IPS DF 4.7 (cell line): ENCODE measurements around the gene LIPT2.
"Not testable (repeated sequence)": the region's sequence is repeated elsewhere in the genome, so short reads cannot be mapped to it uniquely, and the experiment has no call there.

Source experiments
- DNase-seq: peaks from one replicate; pipeline ENCODE4 v3.0.0-alpha.2; 2013; ENCODE audit warnings: low spot score; ENCODE audit errors: extremely low read depth

The LIPT2 gene

DNA sequence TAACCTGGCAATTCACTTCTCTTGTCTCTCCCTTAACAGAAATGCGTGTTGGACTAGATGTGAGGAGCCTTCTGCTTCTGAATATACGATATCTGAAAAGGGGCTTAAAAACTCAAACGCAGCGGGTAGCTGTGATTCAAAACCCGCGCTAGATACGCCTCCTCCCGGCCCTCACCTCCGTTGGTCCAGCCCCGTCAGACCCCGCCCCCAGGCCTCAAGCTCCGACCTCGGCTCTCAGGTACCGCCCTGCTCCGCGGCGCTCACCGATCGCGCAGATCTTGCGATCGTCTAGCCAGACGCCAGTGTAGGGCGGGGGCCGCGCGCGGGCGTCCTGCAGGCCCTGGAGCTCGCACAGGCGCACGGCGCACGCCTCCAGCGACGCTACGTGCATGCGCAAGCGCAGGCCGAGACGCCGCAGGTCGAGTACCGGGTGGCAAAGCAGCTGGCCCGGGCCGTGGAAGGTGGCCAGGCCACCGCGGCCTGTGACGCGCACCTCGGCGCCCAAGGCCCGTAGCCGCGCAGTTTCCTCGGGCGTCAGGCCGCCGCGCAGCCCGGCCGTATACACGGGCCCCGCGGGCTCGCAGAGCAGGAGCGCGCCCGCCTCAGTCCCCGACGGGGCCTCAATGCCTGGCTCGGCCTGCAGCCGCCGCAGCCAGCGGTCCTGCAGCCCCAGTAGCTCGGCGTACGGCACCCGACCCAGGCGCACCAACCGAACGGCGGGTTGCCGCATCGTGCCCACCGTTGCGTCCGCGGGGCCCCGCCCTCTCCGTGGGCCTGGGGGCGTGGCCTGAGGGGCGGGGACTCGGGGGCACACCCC, at the start of gene LIPT2:
Gene LIPT2, minus strand, starts transcription at position 751 of the 817 bp plus-strand sequence. Its CDS starts 21 bp downstream, at position 730.
- DNase-seq = peak; percentile 79

DNA sequence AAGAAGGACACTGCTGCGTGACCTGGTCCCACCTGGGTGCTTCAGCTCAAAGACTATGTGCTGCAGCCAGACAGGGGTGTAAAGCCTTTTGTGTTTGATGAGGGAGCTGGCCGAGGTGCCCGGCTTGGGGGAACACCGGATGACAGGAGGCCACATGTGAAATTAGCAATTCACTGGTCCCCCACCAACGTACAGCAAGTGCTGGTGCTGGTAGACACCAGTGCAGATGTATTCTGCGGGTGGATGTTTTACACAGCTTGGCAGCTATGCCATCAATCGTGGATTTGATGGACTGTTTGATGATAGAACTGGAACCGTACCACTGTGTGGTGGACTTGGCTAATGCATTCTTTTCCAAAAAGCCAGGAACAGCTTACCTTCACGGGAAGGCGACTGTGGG, 47.9 kb upstream of the LIPT2 start:
- DNase-seq = no peak

DNA sequence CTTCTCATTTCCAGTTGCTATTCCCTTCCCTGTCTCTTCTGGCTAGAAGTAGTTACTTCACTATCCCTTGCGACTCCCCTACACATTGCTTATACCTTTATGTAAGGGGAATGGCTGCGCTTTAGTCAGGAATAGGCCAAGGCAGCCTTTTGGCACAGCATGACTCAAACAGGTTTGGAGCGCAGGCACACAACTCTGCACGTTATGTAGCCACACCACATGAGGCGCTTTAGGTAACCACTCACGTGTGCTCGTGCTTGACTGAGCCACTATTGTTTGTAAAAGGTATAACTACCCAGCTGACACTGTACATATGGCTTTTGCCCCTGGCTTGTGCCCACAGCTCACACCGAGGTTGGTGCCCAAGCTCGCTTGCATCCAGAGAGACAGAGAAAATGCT, 46.7 kb upstream of the LIPT2 start:
- no peak for DNase-seq

DNA sequence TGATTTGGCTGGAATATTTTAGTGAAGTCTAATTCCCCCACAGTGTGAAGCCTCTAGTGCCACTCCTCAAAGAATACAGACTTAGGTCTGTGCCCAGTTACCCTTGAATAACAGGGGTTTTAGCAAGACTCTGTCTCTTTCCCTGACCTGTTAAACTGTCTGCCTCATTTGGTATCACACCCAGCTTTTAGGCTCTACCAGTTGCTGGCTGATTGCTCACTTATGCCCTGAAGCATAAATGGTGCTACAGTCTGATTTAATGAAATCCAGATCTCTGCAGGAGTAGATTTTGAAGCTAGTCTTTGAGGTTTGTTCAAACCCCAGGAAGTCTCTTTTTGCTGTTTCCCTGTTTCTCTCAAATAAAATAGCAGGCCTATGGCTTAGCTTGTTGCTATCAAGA, 45.2 kb upstream of the LIPT2 start:
- DNase-seq = no peak

DNA sequence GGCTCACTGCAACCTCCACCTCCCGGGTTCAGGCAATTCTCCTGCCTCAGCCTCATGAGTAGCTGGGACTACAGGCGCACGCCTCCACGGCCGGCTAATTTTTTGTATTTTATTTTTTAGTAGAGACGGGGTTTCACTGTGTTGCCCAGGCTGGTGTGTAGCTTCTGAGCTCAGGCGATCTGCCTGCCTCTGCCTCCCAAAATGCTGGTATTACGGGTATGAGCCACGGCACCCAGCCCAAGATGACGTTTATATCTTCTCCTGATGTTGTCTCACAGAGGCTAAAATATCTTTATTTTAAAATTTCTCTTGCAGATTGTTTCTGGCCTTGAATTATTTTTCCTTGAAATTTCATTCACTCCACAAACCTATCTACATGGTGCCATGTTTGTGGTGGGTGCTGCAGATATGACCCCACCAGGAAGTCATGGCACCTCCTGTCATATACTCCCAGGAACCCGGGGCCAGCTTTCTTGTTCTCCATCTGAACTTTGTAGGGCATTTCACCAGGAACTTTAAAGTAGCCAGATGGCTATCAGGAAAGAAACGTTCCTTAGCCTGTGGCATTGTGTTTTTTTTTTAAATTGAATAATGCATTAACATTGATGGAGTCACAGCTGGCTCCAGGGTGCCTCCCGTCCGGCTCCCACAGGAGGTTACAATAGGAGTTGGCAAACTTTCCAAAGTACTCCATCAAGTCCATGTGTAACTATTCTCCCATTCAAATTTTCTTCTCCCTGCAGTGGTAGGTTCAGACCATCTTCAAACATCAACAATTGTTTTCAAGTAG, 42.0 kb upstream of the LIPT2 start:
- no peak for DNase-seq

DNA sequence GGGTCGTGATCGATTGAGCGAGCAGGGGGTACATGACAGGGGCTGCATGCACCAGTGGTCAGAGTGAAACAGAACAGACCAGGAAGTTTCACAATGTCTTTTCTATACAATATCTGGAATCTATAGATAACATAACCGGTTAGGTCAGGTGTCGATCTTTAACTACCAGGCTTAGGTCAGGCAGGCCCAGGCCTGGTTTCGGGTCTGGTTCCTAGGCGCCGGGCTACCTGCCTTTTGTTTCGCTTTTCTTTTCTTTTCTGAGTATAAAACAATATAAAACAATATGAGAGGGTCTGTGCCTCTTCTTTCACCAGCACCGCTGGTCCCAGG, 41.4 kb upstream of the LIPT2 start:
- DNase-seq = not testable (repeated sequence)

DNA sequence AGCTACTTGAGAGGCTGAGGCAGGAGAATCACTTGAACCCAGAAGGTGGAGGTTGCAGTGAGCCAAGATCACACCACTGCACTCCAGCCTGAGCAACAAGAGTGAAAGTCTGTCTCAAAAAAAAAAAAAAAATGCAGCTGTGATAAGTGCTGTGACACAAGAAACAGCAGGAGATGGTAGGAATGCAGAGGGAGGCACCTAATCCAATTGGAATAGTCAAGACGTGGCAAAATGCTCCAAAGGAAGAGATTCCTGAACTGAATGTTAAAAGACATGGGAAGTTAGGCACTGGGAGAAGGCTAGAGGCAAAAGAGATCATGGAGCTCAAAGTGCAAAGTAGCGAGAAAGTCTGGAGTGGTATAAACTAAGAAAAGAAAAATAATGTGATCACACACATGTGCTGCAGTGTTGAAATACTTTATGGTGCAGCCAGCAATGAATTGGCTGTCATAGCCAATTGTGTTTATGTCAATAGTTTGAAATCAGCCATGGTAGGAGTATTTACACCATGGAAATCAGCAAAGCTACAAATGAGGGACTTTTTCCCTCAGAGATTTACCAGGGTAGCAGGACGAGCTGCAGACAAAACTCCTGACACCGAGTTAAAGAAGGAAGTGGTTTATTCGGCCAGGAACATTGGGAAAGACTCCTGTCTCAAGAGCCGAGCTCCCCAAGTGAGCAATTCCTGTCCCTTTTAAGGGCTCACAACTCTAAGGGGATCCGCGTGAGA, 40.9 kb upstream of the LIPT2 start:
- no peak for DNase-seq

- DNase-seq = no peak
Measured at GRCh38 chr11:74533421-74533820, 39.9 kb upstream of the LIPT2 start.

DNA sequence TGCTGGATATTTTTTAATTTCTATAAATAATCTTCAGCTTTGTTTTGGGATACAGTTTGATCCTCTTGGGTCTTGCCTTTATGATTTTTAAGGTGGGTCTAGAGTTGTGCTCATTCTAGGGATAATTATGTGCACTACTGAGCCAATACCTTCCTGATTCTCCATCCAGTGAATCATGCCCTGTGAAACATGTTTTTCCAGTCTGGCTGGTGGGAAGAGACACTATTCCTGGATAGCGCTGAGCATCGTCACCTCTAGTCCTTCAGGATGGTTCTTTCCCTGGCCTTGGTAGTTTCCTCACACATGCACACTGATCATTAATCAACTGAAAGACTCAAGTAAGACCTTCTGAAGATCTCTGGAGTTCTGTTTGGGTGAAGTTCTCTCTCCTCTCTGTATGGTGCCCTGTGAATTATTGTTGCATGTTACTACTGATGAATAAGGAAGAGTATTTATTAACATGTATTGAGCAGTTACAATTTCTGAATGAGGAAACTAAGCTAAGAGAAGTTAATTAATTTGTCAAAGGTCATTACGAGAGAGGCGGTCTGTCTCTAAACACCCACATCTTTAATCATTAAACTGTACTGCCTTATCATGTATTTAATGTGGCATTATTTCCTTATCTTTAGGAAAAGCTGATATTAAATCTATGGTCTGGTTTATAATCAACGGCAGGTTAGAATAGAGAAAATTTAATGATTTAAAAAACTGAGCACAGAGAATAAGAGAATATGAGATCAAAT, 39.1 kb upstream of the LIPT2 start:
- DNase-seq = no peak

DNA sequence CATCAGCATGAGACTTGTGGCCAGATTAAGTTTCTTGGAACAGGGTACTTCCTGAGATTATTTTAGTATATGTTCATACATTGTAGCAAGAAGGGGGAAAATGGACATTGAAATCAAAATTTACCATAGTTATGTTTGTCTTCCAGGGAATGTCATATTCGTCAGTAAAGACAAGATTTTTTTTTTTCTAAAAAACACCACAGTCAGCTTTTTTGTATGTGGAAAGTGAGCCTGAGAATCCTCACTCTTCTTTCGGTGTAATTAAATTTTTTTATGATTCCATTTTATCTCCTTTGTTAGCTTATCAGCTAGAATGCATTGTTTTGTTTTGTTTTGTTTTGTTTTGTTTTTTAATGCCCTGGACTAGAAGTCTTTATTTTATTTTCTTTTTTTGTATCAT, 31.5 kb upstream of the LIPT2 start:
- DNase-seq = no peak

DNA sequence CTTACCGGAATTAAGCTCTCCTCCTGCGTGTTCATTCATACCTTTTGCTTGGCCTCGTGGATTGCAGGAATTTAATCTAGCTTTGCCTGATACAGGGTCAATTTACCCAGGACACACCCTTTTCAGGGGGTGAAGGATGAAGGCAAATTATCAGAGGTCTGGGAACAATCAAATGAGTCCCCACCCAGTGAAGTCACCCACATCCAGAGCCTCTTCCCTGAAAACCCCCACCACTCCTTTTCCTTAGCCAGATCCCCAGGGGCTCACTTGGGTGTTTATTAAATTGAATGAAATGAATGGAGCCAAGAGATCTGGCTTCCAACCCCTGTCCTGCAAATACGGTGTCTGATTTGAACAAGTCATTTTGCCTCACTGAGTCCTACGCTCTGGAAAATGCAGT, 31.0 kb upstream of the LIPT2 start:
- DNase-seq = no peak

GRCh38 chr11:74522776-74523175, 29.3 kb upstream of the LIPT2 start:
- DNase-seq = no peak

GRCh38 chr11:74521666-74522252, 28.2 kb upstream of the LIPT2 start:
- DNase-seq = no peak

DNA sequence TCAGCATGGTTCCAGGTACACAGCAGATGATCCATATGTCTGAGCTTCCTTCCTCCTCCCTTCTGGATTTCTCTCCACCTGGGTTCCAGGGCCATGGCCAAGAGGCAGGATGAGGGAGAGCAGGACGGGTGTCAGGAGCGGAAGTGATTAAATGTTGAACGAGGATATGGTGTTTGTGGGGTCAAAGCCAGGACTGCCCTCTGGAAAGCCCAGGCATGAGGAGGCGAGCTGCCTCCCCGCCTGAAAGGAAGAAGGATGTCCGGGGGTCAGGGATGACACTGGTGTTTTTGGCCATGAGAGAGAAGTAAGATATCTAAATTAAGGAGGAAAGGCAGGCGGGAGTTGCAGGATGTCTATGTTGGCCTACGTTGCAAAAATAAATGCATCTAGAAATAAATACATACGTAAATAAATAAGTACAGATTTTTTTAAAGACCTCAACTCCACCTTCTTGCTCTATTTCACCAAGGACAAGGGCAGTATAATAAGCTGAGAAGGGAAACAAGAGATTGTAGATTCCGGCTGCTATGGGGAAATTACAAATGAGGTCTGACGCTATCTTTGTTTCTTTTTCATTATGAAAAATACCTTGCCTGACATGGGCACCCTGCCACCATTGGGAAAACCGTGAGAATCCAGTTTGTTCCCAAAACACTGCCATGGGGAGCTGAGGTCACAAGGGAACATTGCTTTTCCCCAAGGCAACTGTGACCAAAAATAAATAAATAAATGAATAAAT, 27.6 kb upstream of the LIPT2 start:
- DNase-seq = no peak

- no peak for DNase-seq
Measured at GRCh38 chr11:74520316-74520715, 26.8 kb upstream of the LIPT2 start.

- no peak for DNase-seq
Measured at GRCh38 chr11:74519710-74520109, 26.2 kb upstream of the LIPT2 start.

- not testable (repeated sequence) for DNase-seq
Measured at GRCh38 chr11:74517592-74517991, 24.1 kb upstream of the LIPT2 start.

DNA sequence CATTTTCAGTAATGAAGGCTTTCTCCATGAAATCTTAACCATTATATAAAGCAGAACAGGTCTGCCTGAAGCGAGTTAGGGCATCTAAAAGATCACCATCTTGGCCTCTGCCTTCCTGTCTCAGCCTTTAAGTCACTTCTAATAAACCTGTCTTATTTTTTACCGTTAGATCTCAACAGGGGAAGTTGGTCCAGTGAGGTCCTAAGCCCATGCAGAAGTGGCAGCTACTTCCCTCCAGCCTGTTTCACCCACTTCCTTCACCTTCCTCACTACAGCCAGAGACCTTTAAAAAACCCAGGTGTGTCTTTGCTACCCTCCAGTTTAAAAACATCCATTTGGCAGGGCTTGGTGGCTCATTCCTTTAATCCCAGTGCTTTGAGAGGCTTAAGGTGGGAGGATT, 14.1 kb upstream of the LIPT2 start:
- DNase-seq = no peak

DNA sequence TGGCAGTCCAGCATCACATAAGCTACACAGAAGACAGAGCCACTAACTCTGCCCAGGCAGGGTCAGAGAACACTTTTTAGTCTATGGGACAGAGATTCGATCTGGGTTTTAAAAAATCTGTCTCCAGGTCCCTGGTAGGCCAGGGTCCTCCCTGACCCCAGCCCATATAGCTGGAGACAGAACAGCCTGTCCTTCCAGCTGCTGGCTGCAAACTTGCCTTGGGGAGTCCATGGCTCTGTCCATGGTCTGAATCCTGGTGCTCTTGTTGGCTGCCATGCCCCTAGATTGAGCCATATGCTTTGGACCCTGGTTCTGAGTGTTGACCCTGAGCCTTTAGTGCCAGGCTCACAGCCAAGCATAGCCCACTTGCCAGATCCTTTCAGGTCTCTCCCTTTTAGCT, 13.3 kb upstream of the LIPT2 start:
- DNase-seq = no peak

- DNase-seq = no peak
Measured at GRCh38 chr11:74505911-74506310, 12.4 kb upstream of the LIPT2 start.
